Glomerular endothelial cell (primary cell): ENCODE results near the gene LPGAT1. TPM values are rescaled to one million over a fixed set of nuclear protein-coding genes. Genes with fewer than 3 reads are reported as not detected.

Experiments used
- DNase-seq: peaks from one replicate; pipeline ENCODE4 v3.0.0-alpha.2; 2011; ENCODE audit warnings: low read depth, low spot score; ENCODE audit errors: extremely low read depth
- total RNA-seq: library from RNA; depleted of rRNA; stranded (reverse); fragments of >200 nt; gene quantifications from 2 replicates; pipeline ENCODE4 v1.2.3, GENCODE V29; 2015

Gene LPGAT1
- total RNA-seq, 1 donor from 2014 or later: 58.3 TPM

DNA sequence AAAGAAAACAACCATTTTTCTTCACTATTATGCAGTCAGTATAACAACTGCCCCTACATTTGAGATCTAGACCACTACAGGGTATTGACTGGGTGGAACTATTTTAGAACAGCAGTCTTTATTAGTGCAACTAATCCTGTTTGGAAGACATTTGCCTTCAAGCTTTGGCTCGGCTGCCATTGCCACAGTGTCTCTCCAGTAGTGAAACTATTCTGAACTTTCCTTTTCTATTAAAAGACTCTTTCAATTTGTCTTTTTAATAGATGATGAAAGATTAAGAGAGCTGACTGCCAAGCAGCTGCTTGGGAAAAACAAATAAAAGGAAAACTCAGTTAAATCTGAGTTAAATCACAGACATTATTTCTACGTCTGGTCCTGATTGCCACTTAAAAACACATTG is 49.3 kb downstream of the LPGAT1 start:
- no peak for DNase-seq

DNA sequence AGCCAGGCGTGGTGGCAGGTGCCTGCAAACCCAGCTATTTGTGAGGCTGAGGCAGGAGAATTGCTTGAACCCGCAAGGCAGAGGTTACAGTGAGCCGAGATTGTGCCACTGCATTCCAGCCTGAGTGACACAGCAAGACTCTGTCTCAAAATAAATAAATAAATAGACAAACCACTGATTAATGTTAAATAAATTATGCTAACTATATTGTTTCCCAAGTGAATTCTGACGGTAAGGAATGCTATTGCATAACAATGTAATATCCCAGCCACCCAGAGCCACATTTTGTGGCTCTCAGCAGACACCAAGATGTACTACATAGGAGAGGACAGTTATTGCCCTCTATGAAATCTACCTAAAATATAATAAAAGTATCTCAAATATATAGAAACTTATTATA is 55.4 kb downstream of the LPGAT1 start:
- DNase-seq: no peak

DNA sequence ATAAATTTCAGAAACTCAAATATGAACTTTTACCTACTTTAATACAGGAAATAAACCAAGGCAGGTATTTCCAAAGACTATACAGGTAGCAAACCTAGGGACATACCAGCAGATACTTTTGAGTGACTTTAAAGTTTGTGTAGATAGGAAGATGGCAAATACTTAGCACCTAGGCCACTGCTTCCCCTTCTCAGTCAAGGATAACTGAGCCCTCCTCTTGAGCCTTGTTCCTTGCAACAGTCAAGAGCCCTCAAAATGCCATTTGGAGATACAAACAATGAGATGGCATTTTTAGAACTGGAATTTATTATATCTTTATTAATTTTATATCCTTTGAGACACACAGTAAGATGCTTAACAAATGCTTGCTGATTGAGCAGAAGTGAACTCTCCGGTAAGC is 65.9 kb downstream of the LPGAT1 start:
- no peak for DNase-seq

DNA sequence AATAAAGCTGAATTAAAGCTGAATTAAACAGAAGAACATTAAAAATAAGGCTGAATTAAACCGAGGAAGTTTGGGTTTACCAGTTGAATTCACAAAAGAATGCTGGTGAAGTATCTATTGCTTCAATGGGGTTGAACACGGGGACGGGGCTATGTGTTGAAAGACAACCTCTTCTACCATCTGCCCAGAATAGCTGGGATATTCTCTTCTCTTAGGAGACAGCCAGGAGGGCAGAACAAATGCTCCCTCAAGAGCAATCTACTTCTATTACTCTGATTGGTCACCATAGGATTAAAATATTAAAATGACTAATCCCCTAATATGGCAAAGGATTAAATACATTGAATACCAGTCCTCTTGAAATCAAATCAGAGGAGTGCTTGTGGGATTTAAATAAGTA is 68.4 kb downstream of the LPGAT1 start:
- DNase-seq: no peak

DNA sequence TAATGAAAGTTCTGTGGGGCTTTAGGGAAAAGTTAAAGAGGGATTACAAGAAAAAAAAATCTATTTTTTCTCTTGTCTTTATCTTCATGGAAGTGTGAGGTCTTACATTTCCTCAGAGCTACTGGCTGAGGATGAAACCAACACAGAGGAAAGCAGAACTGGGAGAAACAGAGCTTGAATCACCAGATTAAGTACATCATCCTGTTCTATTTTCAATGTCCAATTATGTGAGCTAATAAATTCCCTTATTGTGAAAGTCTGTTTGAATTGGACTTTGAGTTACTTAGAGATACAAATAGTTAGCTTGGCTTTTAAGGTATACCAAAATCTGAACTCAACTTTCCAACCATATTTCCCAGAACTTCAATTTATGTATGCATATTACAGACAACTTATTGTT is 69.2 kb downstream of the LPGAT1 start:
- DNase-seq: no peak

DNA sequence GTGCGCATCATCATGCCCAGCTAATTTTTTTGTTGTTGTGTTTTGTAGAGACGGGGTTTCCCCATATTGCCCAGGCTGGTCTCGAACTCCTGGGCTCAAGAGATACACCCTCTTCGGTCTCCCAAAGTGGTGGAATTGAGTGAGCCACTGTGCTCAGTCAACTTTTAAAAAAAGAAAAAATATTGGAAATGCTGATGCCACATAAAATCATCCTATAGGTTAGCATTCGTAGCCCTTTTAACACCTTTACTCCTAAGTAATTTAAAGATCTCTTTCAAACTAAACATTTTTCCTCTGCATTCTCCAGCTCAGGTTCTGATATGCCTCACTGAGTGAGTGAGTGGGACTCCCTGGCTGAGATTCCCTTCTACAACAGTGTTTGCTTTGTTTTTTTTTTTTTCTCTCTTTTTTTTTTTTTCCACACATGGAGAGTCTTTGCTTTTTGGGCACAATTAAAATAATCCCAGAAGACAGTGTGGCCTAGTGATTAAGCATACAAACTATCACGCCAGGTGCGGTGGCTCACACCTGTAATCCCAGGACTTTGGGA is 74.0 kb downstream of the LPGAT1 start:
- no peak for DNase-seq

DNA sequence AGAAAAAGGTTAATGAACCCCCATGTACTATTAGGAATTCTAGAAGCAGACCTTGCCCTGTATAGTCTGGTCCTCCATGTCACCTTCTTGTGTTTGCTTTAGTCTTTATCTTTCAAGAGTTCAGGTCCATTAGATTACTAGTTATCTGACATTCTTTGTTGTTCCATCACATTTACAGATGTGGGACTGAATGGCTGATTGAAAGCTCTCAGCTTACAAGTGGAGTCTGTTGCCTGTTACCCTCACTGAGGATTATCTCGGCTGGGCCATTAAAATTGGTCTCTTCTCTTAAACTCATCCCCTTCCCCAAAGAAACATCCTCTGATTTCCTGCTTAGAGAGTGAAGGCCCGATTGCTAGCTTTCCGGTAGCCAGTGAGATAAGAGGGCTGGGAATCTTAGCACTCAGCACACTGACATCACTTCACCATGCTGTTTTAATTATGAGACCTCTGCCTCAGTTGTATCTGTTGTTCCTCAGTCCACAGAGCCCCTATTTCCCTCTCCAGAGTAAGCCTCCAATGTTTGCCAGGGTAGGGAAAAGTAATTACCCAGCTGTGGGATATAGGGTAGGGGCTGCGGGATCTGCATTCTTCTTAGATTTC is 76.8 kb downstream of the LPGAT1 start:
- DNase-seq: no peak

DNA sequence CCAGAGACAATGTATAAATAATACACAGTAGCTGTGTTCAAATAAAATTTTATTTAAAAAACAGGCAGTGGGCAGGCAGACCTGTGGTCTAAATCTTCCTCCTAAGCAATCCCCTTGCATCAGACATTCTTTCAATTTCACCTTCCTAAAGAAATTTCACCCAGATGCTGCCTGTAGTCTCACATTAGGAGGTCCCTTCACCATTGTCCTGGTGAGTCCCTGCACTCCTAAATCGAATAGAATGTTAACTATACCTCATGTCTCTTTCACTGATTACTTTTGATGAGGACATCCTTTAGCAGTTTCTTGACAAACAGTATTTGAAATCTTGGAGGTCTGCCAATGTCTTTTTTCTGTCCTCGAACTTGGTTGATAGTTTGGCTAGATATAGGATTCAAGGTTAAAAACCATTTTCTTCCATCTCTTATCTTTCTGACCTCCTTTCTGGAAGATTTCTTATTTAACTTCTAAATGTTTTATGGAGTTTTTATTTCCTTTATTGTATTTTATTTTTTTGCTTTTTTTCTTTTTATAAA is 77.5 kb downstream of the LPGAT1 start:
- no peak for DNase-seq

DNA sequence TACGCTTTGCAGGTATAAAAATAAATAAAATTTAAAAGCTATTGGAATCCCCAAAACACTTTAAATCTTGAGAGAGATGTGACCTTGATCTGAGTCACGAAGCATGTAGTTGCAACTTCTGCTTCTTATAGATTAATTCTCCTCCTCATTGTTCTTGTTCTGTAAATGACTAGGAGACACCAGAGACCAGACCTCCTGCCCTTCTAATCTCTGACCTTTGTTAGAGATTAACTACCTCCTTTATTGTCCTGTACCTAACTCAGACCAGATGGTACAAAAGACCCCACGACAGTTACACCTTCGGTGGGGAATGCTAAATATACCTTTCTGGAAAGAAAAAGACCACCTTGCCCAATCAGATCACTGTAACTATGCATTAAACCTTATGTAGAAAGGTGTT is 78.2 kb downstream of the LPGAT1 start:
- no peak for DNase-seq

DNA sequence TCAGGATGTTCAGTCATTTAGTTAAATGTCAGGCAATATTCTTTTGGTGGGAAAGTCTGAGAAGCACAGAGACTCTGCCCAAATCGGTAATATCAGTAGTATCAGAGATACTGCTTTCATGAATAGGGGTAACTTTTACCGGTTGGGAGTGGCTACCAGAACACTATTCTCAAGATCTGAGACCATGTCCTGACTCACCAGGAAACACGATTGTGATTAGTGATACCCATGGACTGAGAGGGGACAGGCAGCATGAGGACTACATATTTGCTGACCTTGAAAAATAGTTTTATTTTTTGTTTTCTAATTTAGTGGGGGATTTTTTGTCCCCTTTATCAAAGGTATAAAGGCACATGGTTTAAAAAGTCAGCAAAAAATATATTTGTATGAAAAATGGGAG is 79.1 kb downstream of the LPGAT1 start:
- DNase-seq: no peak

DNA sequence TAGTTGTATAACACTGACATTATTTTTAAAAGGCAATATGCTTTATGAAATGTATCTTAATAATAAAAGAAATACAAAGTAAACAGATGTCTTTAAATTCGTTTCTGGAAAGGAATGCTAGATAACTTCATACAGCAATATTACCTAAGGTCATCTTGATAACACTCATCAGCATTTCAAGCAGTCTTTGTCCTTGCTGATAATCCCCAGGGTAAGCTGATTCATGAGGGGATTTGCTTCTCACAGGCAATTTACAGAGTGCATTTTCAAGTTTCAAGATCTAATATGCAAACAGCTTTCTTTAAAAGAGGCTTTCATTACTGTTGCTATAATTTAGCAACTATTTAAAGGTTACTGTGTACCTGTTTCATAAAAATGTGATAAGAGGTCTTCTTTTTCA is 80.0 kb downstream of the LPGAT1 start:
- no peak for DNase-seq

DNA sequence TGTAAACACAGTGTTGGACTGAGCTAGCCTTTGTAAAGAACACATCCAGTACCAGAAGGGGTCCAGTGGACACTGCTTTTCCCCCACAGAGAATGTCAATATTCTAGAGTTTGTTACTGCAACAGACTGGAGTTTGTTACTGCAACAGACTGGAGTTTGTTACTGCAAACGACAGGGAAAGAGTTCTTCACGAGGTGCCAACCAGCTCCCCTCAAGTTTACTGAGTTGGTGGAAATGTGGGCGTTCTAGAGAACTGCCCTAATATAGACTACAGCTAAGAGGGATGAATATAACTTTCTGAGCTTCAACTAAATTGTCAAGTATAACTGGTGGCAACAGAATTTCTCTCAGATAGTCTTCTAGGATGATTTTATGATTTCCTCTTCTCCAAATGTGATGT is 81.3 kb downstream of the LPGAT1 start:
- DNase-seq: no peak

DNA sequence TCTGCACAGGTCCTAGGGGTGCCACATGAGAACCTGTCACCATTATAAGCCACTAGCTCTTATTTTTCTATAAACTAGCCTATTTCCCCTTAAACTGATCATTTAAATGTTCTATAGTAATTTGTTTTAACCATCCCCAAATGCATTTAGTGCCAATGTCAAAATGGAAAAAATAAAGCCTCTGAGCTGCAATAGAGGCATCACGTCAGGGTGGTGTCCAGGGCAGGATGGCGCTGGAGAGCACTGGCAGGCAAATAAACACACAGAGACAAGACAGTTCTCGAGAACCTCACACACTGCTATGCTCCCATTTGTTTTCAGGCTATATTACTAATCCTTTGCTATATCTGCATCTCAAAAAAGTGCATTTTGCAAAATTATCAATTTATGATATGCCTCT is 81.8 kb downstream of the LPGAT1 start:
- no peak for DNase-seq

DNA sequence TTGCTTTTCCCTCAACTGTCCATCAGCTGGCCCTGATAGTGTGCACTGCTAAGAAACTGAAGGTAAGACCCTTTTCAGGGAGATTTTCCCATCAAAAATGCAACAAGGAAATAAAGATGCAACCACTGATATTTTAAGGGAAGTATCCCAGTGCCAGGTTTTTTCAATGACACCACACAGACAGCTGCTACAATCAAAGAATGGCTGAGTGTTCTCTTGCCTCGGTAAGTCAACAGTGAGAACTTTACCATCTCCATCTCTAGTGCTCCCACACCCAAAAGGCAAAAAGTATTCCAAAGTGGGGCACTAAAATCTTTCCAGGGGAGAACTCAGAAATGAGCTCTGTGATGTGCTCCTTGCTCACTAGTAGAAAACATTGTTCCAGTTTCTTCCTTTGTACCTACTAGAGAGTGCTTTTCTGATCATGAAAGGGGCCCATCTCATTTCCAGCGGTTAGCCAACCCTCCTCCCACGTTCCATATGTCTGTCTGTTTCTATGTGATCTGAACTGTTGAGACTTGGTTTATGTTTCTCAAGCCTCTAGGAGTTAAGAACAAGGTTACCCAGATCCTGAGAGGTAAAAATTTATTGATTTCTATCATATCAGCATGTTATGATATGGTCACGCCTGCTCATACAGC is 87.6 kb downstream of the LPGAT1 start:
- DNase-seq: no peak

DNA sequence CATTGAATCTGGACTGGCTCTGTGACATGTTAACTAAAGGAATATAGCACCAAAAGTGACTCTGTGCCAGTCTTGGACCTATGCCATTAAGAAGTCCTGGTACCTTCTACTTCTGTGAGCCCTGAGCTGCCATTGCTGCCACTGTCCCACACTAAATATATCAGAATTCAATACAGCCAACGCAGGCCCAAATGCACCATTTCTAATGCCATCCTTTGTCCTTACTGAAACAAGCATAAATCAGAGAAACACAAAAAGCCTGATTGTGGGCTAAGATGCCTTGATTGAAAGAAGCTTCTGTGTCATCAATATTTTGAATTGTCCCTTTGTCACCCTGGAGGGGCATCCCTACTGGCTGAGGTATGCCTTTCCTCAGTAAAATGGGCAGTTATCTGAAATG is 88.3 kb downstream of the LPGAT1 start:
- DNase-seq: no peak

DNA sequence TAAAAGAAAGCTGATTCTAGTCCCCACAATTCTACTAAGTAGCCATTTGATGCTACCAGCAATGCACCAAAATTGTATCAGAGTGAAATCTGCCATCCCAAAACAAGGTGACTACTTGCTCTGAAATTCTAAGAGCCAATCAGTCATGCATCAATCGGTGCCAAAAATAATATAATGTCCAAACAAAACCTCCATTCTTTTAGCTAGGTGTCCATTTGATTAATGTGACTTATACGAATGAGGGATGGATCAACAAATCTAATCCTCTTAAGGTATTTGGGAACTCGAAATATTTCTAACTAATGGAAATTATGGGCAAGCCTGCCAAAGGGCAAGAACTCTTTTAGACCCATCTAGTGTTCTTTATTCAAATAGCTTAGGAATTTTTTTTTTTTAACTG is 88.8 kb downstream of the LPGAT1 start:
- DNase-seq: no peak

DNA sequence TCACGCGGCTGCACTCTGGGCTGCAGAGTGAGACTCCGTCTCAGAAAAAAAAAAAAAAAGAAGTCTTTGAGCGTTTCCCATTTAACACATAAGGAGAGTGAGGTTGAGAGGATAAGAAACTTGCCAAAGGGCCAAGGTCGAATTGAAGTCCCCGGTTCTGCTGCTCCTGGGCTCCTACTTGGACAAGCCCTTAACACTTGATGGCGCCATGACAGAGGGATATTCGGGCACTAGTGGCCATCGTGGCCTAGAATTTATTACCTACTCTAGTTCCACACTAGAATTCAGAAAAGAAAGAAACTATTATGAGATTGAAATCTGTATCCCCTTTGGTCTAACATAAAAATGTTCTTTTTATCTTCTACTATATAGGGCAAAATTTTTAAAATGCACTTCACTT is 89.4 kb downstream of the LPGAT1 start:
- no peak for DNase-seq

DNA sequence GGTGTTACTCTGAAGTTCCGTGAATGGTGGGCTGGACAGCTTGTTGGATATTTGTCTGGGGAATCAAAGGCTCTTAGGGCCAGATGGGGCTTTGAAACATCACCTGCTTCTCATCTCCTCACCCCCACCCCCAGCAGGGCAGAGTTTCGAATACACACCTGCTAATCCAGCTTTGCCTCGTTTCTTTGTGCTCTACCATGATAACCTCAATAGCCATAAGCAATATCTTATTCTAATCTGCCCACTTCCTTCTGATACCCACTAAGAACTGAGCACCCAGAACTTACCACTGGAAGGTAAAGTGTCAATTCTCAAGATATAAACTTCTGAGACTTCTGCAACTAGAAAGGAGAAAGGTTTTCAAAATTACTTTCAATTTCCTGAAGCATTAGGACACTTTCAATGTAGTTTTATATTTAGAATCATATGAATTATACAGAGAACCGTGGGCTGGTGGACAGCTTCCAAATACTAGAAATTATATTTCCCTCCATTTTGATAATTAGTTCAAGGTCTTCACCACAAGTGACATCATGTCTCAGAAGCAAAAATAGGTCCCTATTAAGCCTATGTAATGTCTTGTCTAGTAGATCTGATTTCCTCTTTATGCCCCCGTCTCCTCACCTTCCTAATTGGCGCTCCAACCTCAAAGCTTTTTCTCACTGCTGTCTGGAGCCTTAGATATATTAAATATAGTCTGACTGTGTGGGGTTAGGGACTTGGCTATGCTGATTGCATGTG is 90.7 kb downstream of the LPGAT1 start:
- DNase-seq: no peak

DNA sequence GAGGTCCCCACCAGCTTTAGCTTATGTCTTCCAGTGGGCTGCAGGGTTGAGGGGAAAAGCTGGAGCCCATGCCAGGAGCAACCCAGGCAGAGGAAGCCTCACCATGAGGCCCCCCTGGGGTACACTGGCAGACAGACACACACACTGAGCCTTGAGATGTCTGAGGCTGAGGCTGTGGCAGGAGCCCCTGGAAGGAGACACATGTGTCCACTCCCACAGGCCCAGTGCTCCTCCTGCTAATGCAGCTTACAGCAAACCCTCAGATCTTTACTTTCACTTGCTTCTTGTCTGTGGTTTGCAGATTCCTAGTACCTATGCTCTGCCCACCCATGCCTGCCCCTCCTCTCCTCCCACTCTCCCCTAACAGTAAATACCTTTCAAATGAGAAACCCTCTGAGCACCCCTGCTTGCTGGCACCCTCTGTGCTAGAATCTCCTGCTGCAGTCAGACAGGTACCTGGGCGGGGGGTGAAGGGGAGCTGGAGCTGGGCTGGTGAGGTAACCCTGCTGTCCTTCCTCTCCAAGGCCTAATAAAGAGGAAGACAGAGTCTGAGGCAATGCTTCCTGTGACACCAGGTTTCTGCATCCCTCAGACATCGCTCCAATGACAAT is 91.8 kb downstream of the LPGAT1 start:
- DNase-seq: no peak

DNA sequence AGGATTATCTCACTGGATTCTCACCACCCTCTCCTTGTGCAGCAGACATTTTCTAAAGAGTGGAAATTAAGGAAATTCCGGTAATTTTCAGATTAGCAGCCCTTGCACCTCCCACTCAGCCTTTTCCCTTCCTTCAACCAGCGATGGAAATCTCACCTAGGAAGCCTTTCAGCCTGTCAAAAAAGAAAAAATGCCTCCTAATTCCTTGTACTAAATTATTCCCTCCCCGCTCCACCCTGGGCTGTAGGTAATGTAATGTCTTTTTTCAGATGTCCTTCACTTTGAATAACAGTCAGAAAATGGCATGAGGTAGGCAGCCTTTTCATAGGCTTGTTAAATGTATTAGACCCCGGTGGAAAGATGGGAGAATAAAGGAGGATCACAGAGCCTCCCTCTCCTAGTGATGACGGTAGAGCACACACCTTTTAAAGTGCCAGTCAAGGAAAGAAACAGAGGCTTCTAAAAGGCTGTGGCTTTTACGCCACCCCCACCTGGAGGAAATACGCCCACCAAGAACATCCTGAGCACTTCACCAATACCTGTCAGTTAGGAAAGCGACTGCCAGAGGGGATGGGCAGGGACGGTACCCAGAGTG is 92.4 kb downstream of the LPGAT1 start:
- no peak for DNase-seq
